ENCODE measurements around the gene ARFGEF3. TPM values are rescaled to one million over a fixed set of nuclear protein-coding genes. Genes with fewer than 3 reads are reported as not detected.

Gene ARFGEF3
- total RNA-seq, 6 experiments from 2014 or later: 0.06 to 0.19 (median 0.08) TPM

DNA sequence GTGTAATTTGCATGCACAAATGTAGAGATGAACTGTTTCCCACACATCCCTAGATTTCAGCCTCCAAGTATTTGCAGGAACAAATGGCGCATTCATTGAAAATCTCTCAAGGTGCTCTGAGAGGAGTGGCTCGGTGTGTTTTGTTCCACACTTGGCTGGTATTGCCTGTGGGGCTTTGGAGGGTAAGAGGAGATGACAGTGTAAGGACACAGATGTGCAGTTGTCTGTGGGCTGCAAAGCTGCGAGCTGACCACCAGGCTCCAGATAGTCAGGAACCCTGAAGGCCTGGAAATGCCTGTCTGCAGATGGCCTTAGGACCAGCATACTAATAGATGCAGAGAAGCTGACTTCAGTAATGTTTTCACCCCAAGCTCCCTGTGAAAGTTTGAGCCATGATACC is 114.2 kb downstream of the ARFGEF3 start:
- no peak for DNase-seq
- Mint-ChIP-seq H3K9me3 (no peaks in the 10 kb centered on the region; the same call in 1 of the 2 replicates), H3K4me1 (ENCODE audit: low read depth) (no peaks in the 10 kb centered on the region), H3K27ac (no peak overlapping the region), H3K27me3 (ENCODE audit: insufficient read depth) (peaks cover 7% of the 10 kb centered on the region; the same call in 1 of the 2 replicates), H3K36me3 (ENCODE audit: low read depth) (no peaks in the 10 kb centered on the region), H3K4me3 (no peak overlapping the region)
- TF ChIP-seq, protein P1, sequence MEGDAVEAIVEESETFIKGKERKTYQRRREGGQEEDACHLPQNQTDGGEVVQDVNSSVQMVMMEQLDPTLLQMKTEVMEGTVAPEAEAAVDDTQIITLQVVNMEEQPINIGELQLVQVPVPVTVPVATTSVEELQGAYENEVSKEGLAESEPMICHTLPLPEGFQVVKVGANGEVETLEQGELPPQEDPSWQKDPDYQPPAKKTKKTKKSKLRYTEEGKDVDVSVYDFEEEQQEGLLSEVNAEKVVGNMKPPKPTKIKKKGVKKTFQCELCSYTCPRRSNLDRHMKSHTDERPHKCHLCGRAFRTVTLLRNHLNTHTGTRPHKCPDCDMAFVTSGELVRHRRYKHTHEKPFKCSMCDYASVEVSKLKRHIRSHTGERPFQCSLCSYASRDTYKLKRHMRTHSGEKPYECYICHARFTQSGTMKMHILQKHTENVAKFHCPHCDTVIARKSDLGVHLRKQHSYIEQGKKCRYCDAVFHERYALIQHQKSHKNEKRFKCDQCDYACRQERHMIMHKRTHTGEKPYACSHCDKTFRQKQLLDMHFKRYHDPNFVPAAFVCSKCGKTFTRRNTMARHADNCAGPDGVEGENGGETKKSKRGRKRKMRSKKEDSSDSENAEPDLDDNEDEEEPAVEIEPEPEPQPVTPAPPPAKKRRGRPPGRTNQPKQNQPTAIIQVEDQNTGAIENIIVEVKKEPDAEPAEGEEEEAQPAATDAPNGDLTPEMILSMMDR (IDR thresholded peaks at IDR 0.05): no peak

DNA sequence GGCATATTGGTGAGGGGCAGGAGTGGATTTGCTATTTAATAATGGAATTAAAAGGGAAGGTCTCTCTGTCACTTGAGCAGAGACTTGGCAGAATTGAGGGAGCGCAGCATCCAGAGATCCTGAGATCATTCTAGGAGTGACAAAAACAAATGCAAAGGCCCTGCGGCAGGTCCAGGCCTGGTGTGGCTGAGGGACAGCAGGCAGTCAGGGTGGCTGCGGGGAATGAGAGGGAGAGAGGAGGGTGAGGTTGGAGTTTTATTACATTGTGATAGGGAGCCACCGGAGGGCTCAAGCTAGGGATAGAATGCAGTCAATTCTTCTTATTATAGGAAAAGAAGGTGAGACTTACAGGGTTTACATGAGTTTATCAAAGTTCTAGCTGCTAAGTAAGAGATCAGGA is 116.1 kb downstream of the ARFGEF3 start:
- Mint-ChIP-seq H3K4me1 (ENCODE audit: low read depth) (no peaks in the 10 kb centered on the region), H3K27ac (no peak overlapping the region)
- TF ChIP-seq, protein P1 (IDR thresholded peaks at IDR 0.05): no peak

DNA sequence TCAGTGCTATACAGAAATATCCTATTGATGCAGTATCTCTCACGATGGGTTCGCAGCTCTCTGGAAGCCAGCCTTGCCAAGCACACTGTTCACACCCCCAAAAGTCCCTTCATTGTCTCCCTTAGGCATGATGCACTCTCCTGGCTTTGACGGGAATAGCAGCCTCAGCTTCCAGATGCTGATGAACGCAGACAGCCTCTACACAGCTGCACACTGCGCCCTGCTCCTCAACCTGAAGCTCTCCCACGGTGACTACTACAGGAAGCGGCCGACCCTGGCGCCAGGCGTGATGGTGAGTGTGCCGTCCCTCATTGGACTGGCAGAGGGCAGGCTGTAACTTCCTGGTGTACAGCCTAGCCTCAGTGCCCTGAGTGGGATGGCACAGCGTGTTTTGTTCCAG is 116.6 kb downstream of the ARFGEF3 start:
- H3K4me3 Mint-ChIP-seq: no peak overlapping the region
- peak; percentile 8 for DNase-seq
- peaks cover 15% of the 10 kb centered on the region; the same call in 1 of the 2 replicates for H3K27me3 Mint-ChIP-seq (ENCODE audit: insufficient read depth)
- no peaks in the 10 kb centered on the region for H3K36me3 Mint-ChIP-seq (ENCODE audit: low read depth)
- H3K27ac Mint-ChIP-seq: no peak overlapping the region
- TF ChIP-seq, protein P1 (IDR thresholded peaks at IDR 0.05): peak; percentile 51
- no peaks in the 10 kb centered on the region for H3K4me1 Mint-ChIP-seq (ENCODE audit: low read depth)
- no peaks in the 10 kb centered on the region for H3K9me3 Mint-ChIP-seq

More for the DNA sequence above, 116.1 kb downstream of the ARFGEF3 start:
- no peak for DNase-seq
- Mint-ChIP-seq H3K36me3 (ENCODE audit: low read depth) (no peaks in the 10 kb centered on the region), H3K4me3 (no peak overlapping the region), H3K27me3 (ENCODE audit: insufficient read depth) (peaks cover 14% of the 10 kb centered on the region; the same call in 1 of the 2 replicates), H3K9me3 (no peaks in the 10 kb centered on the region)

DNA sequence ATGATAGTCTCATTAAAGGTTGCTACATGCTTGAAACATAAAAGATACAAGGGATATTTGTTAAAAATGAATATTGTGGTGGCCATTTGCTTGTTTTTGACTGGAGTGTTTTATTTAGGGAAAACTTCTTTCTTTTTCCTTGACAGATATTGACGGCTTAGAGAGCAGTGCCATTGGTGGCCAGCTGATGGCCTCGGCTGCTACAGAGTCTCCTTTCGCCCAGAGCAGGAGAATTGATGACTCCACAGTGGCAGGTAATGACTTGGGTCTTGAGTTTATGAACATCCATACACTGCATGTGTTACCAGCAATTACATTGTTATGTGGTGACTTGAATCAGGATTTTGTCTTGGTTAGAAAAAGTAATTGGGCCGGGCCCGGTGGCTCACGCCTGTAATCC is 124.1 kb downstream of the ARFGEF3 start:
- DNase-seq: no peak
- Mint-ChIP-seq H3K36me3 (ENCODE audit: low read depth) (no peaks in the 10 kb centered on the region), H3K4me1 (ENCODE audit: low read depth) (peaks cover 36% of the 10 kb centered on the region), H3K4me3 (no peak overlapping the region), H3K9me3 (no peaks in the 10 kb centered on the region), H3K27me3 (ENCODE audit: insufficient read depth) (peaks cover 8% of the 10 kb centered on the region; the same call in 1 of the 2 replicates), H3K27ac (no peak overlapping the region)
- TF ChIP-seq, protein P1 (IDR thresholded peaks at IDR 0.05): no peak

DNA sequence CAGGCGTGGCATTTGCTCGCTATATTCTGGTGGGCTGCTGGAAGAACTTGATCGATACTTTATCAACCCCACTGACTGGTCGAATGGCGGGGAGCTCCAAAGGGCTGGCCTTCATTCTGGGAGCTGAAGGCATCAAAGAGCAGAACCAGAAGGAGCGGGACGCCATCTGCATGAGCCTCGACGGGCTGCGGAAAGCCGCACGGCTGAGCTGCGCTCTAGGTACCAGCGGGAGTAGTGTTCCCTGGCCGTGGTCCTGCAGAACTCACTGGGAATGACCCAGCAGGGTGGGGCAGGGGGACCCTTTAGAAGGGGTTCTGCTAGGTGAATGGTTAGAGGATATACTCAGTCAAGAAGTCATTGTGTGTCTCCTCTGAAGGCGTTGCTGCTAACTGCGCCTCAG is 125.0 kb downstream of the ARFGEF3 start:
- no peaks in the 10 kb centered on the region for H3K9me3 Mint-ChIP-seq
- H3K4me3 Mint-ChIP-seq: no peak overlapping the region
- H3K27me3 Mint-ChIP-seq (ENCODE audit: insufficient read depth): peaks cover 8% of the 10 kb centered on the region; the same call in 1 of the 2 replicates
- no peaks in the 10 kb centered on the region for H3K36me3 Mint-ChIP-seq (ENCODE audit: low read depth)
- DNase-seq: no peak
- no peak overlapping the region for H3K27ac Mint-ChIP-seq
- TF ChIP-seq, protein P1 (IDR thresholded peaks at IDR 0.05): no peak
- H3K4me1 Mint-ChIP-seq (ENCODE audit: low read depth): peaks cover 39% of the 10 kb centered on the region
